K562 (cell line): ENCODE results near the gene C4orf50. TPM values are rescaled to one million over a fixed set of nuclear protein-coding genes. Genes with fewer than 3 reads are reported as not detected.
"Not testable (repeated sequence)": the region's sequence is repeated elsewhere in the genome, so short reads cannot be mapped to it uniquely, and the experiment has no call there.

Experiments used
- ATAC-seq: fragments of 200-7000 bp; cut with Tn5 transposase; 3 replicates; pipeline ENCODE4 v1.9.1; 2020; ENCODE audit warnings: moderate library complexity
- BruUV-seq: library from RNA; stranded (reverse); fragments of 400-500 nt; replicated peaks from 2 replicates; lab custom pipeline; 2021; lab: Mats Ljungman, UMichigan
- CTCF ChIA-PET: fragments of 300-600 bp; formaldehyde crosslinking; extraction: SDS; loops from one replicate; lab custom pipeline; 2021; ENCODE audit warnings: low intra/inter-chr PET ratio; lab: Yijun Ruan, JAX
- POLR2A ChIA-PET: fragments of 300-600, 350-650 bp; sonication (Branson Sonifier 250); formaldehyde crosslinking; extraction: SDS; loops from one replicate; lab custom pipeline; 2021; ENCODE audit warnings: antibody characterized with exemption, inconsistent platforms; lab: Yijun Ruan, JAX
- DNase-seq, 4 experiments: peaks; one replicate each; pipeline versions ENCODE4 v3.0.0 to v3.0.0-alpha.2; 2011 to 2018; ENCODE audit warnings: low spot score in 3 of 4, mixed read lengths in 3 of 4; ENCODE audit errors: extremely low read depth in 1 of 4
- FAIRE-seq: peaks from 2 replicates; lab custom pipeline; 2011; peaks lifted over from hg19 to GRCh38; lab: Jason Lieb, UNC
- H2AFZ ChIP-seq: 2 replicates; pipeline ENCODE4 v1.6.0; 2011; ENCODE audit warnings: low read depth, low read length, control low read depth, inconsistent platforms
- H3K27ac ChIP-seq: fragments of 200-600 bp; 3 replicates; pipeline ENCODE4 v1.8.0; 2011; ENCODE audit warnings: low read depth, mild to moderate bottlenecking, control low read depth, inconsistent platforms, low read length, moderate library complexity, mixed read lengths; ENCODE audit errors: extremely low read depth
- H3K27me3 ChIP-seq, 2 experiments: fragments of 300-600 bp in 1 of 2; 2 replicates in 1 of 2; 3 replicates in 1 of 2; pipeline versions ENCODE4 v1.6.0 to v1.8.0; 2011; ENCODE audit warnings: inconsistent platforms in 2 of 2, low read length in 2 of 2, mild to moderate bottlenecking in 1 of 2, mixed read lengths in 1 of 2, moderate library complexity in 1 of 2; ENCODE audit not compliant: control insufficient read depth in 2 of 2, insufficient read depth in 2 of 2
- H3K36me3 ChIP-seq: fragments of 300-600 bp; 3 replicates; pipeline ENCODE4 v1.8.0; 2011; ENCODE audit warnings: mild to moderate bottlenecking, low read length, inconsistent platforms; ENCODE audit not compliant: control insufficient read depth, insufficient read depth
- H3K4me1 ChIP-seq, 2 experiments: fragments of 200-600 bp in 1 of 2; replicated peaks in 1 of 2; 2 replicates in 1 of 2; 3 replicates in 1 of 2; pipeline versions ENCODE4 v1.5.1 to v1.8.0; 2011; ENCODE audit warnings: inconsistent platforms in 2 of 2, low read length in 2 of 2, mild to moderate bottlenecking in 1 of 2, mixed read lengths in 1 of 2, moderate library complexity in 1 of 2; ENCODE audit not compliant: control insufficient read depth in 2 of 2, insufficient read depth in 2 of 2
- H3K4me2 ChIP-seq: 2 replicates; pipeline ENCODE4 v1.6.1; 2011; ENCODE audit warnings: low read length, control low read depth, inconsistent platforms, mixed read lengths; ENCODE audit not compliant: insufficient read depth
- H3K4me3 ChIP-seq: fragments of 200-600 bp; sonication (generic), shearing (Covaris generic); 2 replicates; pipeline ENCODE4 v1.5.1; 2016; ENCODE audit warnings: control low read depth, inconsistent platforms
- H3K79me2 ChIP-seq: fragments of 200-600 bp; 3 replicates; pipeline ENCODE4 v1.8.0; 2011; ENCODE audit warnings: low read length, inconsistent platforms; ENCODE audit not compliant: control insufficient read depth, insufficient read depth
- H3K9ac ChIP-seq, 2 experiments: 2 replicates each; pipeline versions ENCODE4 v1.6.0 to v1.6.1; 2011; ENCODE audit warnings: low read depth in 2 of 2, low read length in 2 of 2, control low read depth in 1 of 2, inconsistent platforms in 1 of 2, mild to moderate bottlenecking in 1 of 2, mixed read lengths in 1 of 2; ENCODE audit not compliant: insufficient read depth in 1 of 2
- H3K9me1 ChIP-seq: one replicate; pipeline ENCODE4 v1.6.0; 2011; ENCODE audit warnings: inconsistent platforms, mild to moderate bottlenecking, low read length, moderate library complexity; ENCODE audit not compliant: control insufficient read depth, insufficient read depth
- H3K9me3 ChIP-seq: replicated peaks from 2 replicates; pipeline ENCODE4 v1.5.1; 2011; ENCODE audit warnings: low read depth, low read length, inconsistent platforms; ENCODE audit not compliant: control insufficient read depth, insufficient read depth
- H4K20me1 ChIP-seq: replicated peaks from 2 replicates; pipeline ENCODE4 v1.6.1; 2011; ENCODE audit warnings: low read length, inconsistent platforms, mixed read lengths; ENCODE audit not compliant: control insufficient read depth, insufficient read depth
- HMG20A ChIP-seq: fragments of 450-650 bp; formaldehyde crosslinking; conservative IDR thresholded peaks from 2 replicates; pipeline ENCODE4 v1.4.0; 2020; ENCODE audit warnings: mild to moderate bottlenecking, mixed read lengths
- SIRT6 ChIP-seq: IDR thresholded peaks from one replicate; pipeline ENCODE4 v1.6.1; 2012; ENCODE audit warnings: low read depth, mild to moderate bottlenecking, control low read depth, inconsistent platforms, low read length, moderate library complexity
- TAF1 ChIP-seq: IDR thresholded peaks from 2 replicates; pipeline ENCODE4 v1.6.1; 2011; ENCODE audit warnings: mild to moderate bottlenecking, low read length, moderate library complexity; ENCODE audit not compliant: insufficient read depth, control insufficient read depth, severe bottlenecking; ENCODE audit errors: extremely low read depth
- TCF7 ChIP-seq: sonication (generic); IDR thresholded peaks from 2 replicates; pipeline ENCODE4 v1.6.1; 2016; ENCODE audit warnings: antibody characterized with exemption, borderline replicate concordance
- ZNF316 ChIP-seq: fragments of 450-650 bp; IDR thresholded peaks from 2 replicates; pipeline ENCODE4 v1.6.1; 2016
- ZNF655 ChIP-seq: fragments of 250-450 bp; sonication (Bioruptor Pico); IDR thresholded peaks from 2 replicates; pipeline ENCODE4 v1.5.0; 2021
- ZNF830 ChIP-seq: fragments of 250-450 bp; sonication (Bioruptor Pico); IDR thresholded peaks from 2 replicates; pipeline ENCODE4 v1.5.0; 2021; ENCODE audit warnings: mild to moderate bottlenecking
- WGBS: fragments of 100-300 bp; shearing (Covaris generic); methylation state at CpG from one replicate; pipeline ENCODE4 v1.1.6; 2016; ENCODE audit warnings: low coverage, mixed read lengths; ENCODE audit not compliant: insufficient coverage; ENCODE audit errors: missing lambda C conversion rate; 5-methylcytosine and 5-hydroxymethylcytosine counted together
- in situ Hi-C: fragments of 300-500 bp; cut with MboI; formaldehyde crosslinking; loops from 4 replicates; pipeline ENCODE4 v1.15.0; 2018; ENCODE audit warnings: inconsistent platforms, mixed read lengths
- intact Hi-C: fragments of 100-400 bp; cut with micrococcal nuclease; formaldehyde crosslinking; loops from 2 replicates; pipeline ENCODE4 v1.14.2; 2022
- polyA plus RNA-seq, 8 experiments: library from polyadenylated mRNA; depleted of rRNA in 4 of 8; stranded (reverse) in 5 of 8; unstranded in 3 of 8; fragments of >200 nt; fragmentation: Nextera tagmentation in 2 of 8; fragmentation: Illumina TruSeq in 1 of 8; extraction: Ambion mirVana in 2 of 8; extraction: Trizol in 1 of 8; gene quantifications; 2 replicates each; pipeline versions ENCODE4 v1.2.1 to v1.2.3, GENCODE V29; 2011 to 2014; ENCODE audit warnings: inconsistent platforms in 1 of 8, missing spikeins in 1 of 8
- total RNA-seq, 7 experiments: library from RNA; depleted of rRNA in 6 of 7; stranded (reverse); fragments of >200 nt in 6 of 7; fragmentation: Illumina TruSeq in 2 of 7; extraction: Trizol in 2 of 7; gene quantifications; 2 replicates each; pipeline versions ENCODE4 v1.2.1 to v1.2.3, GENCODE V29; 2011 to 2021; ENCODE audit warnings: low replicate concordance in 1 of 7
- TF ChIP-seq, protein P1 (sequence below): sonication (generic); formaldehyde crosslinking; IDR thresholded peaks from 2 replicates; pipeline ENCODE4 v1.8.0; 2022; ENCODE audit warnings: missing genetic modification reagents, mild to moderate bottlenecking, moderate library complexity, borderline replicate concordance
- TF ChIP-seq, protein P2 (sequence below): fragments of 450-650 bp; conservative IDR thresholded peaks from 2 replicates; pipeline ENCODE4 v1.6.1; 2016; ENCODE audit warnings: missing genetic modification characterization, low read depth, mild to moderate bottlenecking, control low read depth, missing compliant biosample characterization

Gene C4orf50
- total and polyA plus RNA-seq, 9 of the 15 experiments (the other 6 are each of a cell fraction or from before 2014, with no cell fraction given) = not detected

DNA sequence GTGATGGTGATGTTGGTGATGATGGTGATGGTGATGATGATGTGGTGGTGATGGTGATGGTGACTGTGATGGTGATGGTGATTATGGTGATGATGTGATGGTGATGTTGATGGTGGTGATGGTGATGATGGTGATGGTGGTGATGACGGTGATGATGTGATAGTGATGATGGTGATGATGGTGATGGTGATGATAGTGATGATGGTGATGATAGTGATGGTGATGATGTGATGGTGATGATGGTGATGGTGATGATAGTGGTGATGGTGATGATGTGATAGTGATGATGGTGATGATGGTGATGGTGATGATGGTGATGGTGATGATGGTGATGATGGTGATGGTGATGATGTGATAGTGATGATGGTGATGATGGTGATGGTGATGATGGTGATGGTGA lies 14.7 kb downstream of the C4orf50 start:
- H3K9me3 ChIP-seq, H3K79me2 ChIP-seq, POLR2A ChIA-PET, H2AFZ ChIP-seq, FAIRE-seq, H3K4me3 ChIP-seq, H3K36me3 ChIP-seq, H4K20me1 ChIP-seq, DNase-seq, H3K4me2 ChIP-seq, CTCF ChIA-PET, in situ Hi-C loops, ATAC-seq, BruUV-seq, H3K9me1 ChIP-seq, H3K27me3 ChIP-seq, H3K27ac ChIP-seq, H3K4me1 ChIP-seq, intact Hi-C loops, H3K9ac ChIP-seq: not testable (repeated sequence)
- WGBS = no CpG with 5 or more reads among the region's 1 CpG

- no peak overlapping the region for H3K27ac ChIP-seq
- H3K36me3 ChIP-seq = no peaks in the 10 kb centered on the region
- H2AFZ ChIP-seq = no peak overlapping the region
- in situ Hi-C loops (no loop called here), intact Hi-C loops (no loop called here)
- no peaks in the 10 kb centered on the region for H3K79me2 ChIP-seq
- ChIA-PET POLR2A (interaction anchor here (0.6 kb wide), 1 partner anchor 113 kb away, joined by 6 read pairs; no protein-coding TSS in a partner anchor), CTCF (no interaction called here)
- no peak for FAIRE-seq
- H3K27me3 ChIP-seq = no peaks in the 10 kb centered on the region; a peak in 1 of 5 replicates
- TF ChIP-seq, protein P1, sequence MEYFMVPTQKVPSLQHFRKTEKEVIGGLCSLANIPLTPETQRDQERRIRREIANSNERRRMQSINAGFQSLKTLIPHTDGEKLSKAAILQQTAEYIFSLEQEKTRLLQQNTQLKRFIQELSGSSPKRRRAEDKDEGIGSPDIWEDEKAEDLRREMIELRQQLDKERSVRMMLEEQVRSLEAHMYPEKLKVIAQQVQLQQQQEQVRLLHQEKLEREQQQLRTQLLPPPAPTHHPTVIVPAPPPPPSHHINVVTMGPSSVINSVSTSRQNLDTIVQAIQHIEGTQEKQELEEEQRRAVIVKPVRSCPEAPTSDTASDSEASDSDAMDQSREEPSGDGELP (CRISPR knock-in tag) = no peak
- TF ChIP-seq ZNF655 (CRISPR knock-in tag) (no peak), ZNF316 (no peak), HMG20A (CRISPR knock-in tag) (no peak), TCF7 (no peak), TAF1 (no peak), SIRT6 (no peak), ZNF830 (no peak)
- TF ChIP-seq, protein P2, sequence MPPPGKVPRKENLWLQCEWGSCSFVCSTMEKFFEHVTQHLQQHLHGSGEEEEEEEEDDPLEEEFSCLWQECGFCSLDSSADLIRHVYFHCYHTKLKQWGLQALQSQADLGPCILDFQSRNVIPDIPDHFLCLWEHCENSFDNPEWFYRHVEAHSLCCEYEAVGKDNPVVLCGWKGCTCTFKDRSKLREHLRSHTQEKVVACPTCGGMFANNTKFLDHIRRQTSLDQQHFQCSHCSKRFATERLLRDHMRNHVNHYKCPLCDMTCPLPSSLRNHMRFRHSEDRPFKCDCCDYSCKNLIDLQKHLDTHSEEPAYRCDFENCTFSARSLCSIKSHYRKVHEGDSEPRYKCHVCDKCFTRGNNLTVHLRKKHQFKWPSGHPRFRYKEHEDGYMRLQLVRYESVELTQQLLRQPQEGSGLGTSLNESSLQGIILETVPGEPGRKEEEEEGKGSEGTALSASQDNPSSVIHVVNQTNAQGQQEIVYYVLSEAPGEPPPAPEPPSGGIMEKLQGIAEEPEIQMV = no peak
- H3K9ac ChIP-seq = no peak overlapping the region
- H4K20me1 ChIP-seq = no peaks in the 10 kb centered on the region
- H3K4me1 ChIP-seq = no peaks in the 10 kb centered on the region; a peak in 1 of 5 replicates
- no peak overlapping the region for H3K4me3 ChIP-seq
- H3K9me3 ChIP-seq = peaks cover 3% of the 10 kb centered on the region; the same call in 1 of the 2 replicates
- DNase-seq = no peak
- WGBS = 0% methylated on average over 2 of the region's 3 CpGs
- H3K9me1 ChIP-seq = no peaks in the 10 kb centered on the region
- no TSS peak for BruUV-seq
- H3K4me2 ChIP-seq = no peak overlapping the region
- no peak for ATAC-seq
Observed at GRCh38 chr4:6002926-6003325, 15.3 kb downstream of the C4orf50 start.
